NCI-H1092 (cell line): Measurements from ENCODE around the gene UBE2Q1.
A peak's percentile ranks its signal among the peaks of the same experiment; 100 is the strongest.

Experiments
- DNase-seq: peaks from one replicate; lab custom pipeline; 2025; lab: John Stamatoyannopoulos, UW

Gene UBE2Q1

DNA sequence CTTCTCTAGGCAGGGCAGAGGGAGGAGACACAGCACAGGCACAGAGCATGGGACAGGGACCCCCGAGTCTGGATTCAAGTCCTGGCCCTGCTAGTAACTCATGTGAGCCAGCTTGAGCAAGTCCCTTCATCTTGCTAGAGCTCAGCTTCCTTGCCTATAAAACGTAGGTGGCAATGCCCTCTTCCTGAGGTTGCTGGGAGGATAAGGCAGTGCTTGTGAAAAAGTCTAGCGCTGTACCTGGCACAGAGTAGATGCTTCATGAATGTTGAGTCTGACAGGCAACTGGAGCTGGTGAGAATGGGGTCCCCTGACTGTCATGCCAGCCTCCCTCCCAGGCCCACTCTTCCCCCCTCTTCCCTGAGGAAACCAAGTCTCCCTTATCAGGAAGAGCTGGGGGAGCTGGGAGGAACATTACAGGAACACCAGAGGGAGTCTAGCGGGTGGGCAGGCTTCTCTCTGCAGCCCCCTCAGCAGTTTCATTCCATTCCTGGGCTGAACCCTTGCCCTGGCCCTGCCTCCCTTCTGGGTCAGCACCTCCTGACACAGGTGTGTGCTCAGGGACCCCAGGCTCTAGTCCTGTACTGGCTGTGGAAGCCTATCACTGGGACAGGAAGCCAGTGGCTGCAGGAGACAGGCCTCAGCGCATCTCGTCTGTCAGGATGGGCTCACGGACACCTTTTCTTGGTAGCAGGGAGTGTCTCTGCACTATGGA lies 19.0 kb upstream of the UBE2Q1 start:
- no peak for DNase-seq

DNA sequence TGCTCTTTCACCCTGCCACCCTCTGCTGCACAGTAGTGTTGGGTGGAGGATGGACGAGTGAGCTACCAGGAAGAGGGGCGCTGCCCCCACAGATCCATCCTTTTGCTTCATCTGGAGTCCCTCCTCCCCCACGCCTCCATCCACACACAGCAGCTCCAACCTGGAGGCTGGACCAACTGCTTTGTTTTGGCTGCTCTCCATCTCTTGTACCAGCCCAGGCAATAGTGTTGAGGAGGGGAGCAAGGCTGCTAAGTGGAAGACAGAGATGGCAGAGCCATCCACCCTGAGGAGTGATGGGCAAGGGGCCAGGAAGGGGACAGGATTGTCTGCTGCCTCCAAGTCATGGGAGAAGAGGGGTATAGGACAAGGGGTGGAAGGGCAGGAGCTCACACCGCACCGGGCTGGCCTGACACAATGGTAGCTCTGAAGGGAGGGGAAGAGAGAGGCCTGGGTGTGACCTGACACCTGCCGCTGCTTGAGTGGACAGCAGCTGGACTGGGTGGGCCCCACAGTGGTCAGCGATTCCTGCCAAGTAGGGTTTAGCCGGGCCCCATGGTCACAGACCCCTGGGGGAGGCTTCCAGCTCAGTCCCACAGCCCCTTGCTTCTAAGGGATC lies 17.6 kb upstream of the UBE2Q1 start:
- DNase-seq, result no peak

DNA sequence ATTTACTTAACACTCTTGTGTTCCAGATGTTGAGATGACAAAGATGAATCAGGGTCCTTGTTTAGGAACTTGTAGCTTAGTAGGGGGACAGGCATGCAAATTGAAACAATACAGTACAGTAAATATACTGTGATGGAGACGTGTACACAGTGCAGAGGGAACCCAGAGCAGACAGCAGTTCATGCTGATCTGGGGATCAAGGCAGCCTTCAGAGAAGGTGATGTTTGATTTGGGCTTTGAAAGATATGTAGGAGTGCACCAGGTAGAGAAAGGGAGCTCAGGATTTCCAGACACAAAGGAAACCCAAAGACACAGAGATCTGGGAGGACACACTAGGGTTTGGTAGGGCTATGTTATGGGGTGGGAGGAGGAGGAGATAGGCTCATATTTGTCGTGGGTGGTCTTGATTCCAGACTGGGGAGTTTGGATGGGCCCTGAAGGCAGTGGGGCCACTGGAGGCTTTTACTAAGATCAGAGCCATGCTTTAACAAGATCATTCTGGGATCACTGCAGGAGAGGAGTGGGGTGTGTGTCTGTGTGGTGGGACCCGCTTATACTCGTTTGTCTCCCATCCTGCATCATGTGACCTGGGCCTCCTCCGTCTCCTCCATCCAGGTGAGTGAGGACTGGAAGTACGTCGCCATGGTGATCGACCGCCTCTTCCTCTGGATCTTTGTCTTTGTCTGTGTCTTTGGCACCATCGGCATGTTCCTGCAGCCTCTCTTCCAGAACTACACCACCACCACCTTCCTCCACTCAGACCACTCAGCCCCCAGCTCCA lies 16.9 kb upstream of the UBE2Q1 start:
- no peak for DNase-seq

DNA sequence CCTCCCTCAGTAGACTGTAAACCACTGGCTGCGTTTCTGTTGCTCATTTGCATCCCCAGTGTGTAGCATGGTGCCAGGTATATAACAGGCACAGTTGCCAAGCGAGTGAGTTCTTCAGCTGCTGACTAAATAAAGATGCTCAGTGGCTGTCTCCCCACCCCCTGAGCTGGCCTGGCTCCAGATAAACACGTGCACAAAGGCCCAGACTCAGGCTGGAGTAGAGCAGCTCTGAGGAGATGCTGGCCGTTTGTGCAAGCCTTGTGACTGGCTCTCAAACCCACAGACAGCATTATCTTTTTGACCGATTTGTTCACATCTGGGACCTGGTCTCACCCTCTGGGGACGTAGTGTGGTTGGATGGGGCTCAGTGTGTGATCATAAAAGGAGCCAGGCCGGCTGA lies 16.3 kb upstream of the UBE2Q1 start:
- DNase-seq, result peak; percentile 80

DNA sequence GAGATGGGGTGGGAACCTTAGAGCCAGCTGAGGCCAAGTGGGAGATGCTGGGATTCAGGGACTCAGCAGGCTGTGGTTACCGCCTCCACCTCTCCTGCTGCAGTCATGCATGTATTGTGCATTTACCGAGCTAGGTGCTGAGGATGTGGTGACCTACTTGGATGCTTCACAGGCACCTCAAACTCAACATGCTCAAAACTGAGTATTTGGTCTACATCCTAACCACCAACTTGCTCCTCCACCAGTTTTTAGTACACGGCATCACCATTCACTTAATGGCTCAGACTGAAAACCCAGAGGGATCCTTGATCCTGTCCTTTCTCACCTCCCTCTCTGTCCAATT lies 14.7 kb upstream of the UBE2Q1 start:
- no peak for DNase-seq

DNA sequence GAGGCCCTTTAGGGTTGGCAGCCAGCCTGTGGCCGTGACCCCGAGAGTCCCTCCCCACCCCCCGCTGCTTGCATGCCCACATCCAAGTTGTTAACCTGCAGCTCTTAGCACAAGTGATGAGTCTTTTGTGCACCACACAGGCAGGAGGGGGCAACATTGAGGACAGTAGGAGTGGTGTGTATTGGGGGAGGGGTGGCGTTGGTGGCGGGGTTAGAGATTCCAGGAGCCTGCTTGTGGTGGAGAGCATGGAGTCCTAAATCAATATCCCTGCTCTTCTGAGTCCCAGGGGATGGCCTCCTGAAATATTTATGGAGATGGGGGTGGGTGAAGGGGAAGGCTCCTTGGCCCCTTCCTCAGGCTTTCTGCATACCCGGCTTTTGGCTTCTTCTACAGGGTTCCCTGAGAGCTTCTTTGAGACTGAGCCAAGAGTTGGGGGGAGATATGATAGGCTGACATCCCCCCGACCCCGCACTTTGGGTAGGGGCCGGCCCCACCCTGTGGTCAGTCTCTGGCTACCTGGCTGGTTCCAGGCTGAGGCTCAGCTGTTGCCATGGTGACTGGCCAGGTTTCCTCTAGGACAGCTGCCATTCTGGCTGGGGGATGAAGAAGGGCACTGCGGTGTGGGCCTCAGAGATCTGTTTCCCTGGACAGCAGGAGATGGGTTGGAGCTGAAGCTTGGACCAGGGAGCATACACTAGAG lies 14.2 kb upstream of the UBE2Q1 start:
- DNase-seq, result no peak

DNA sequence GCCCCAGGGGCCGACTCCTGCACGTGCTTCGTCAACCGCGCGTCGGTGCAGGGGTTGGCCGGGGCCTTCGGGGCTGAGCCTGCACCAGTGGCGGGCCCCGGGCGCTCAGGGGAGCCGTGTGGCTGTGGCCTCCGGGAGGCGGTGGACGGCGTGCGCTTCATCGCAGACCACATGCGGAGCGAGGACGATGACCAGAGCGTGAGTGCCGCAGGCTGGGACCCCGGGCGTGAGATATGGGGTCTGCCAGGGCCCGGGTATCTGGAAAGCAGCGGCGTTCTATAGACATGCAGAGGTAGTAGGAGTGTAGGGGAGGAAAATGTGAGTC lies 13.5 kb upstream of the UBE2Q1 start:
- DNase-seq, result no peak

DNA sequence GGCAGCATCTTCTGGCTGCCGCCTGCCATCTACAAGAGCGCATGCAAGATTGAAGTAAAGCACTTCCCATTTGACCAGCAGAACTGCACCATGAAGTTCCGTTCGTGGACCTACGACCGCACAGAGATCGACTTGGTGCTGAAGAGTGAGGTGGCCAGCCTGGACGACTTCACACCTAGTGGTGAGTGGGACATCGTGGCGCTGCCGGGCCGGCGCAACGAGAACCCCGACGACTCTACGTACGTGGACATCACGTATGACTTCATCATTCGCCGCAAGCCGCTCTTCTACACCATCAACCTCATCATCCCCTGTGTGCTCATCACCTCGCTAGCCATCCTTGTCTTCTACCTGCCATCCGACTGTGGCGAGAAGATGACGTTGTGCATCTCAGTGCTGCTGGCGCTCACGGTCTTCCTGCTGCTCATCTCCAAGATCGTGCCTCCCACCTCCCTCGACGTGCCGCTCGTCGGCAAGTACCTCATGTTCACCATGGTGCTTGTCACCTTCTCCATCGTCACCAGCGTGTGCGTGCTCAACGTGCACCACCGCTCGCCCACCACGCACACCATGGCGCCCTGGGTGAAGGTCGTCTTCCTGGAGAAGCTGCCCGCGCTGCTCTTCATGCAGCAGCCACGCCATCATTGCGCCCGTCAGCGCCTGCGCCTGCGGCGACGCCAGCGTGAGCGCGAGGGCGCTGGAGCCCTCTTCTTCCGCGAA lies 12.9 kb upstream of the UBE2Q1 start:
- DNase-seq, result no peak

DNA sequence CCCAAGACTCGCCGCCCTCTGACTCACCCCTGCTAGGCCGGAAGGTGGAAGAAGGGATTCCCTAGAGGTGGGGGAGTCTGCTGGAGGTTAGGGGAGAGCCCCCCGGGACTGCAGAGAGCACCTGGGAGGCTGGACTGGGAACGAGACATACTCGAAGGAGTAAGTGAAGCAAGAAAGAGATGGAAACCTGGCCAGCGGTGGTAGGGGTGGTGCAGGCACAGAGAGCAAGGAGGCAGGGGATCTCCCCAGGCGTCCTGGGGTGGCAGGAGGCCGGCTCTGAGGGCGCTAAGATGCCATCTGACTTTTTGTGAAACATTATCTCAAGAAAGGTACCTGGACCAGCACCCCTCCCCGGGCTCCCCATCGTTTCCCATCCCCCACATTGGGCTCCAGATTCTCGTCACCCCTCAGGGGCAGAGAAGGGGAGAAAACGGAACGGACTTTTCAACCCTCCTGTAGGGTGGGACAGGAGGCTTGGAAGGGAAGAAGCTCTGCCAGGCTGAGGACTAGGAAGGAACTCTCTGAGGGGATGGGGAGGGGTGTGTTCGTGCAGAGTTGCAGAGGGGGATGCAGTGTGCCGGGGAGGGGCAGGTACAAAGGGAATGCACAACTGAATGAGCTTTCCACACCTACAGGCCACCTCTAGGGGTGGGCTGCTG lies 9.8 kb upstream of the UBE2Q1 start:
- DNase-seq, result no peak

DNA sequence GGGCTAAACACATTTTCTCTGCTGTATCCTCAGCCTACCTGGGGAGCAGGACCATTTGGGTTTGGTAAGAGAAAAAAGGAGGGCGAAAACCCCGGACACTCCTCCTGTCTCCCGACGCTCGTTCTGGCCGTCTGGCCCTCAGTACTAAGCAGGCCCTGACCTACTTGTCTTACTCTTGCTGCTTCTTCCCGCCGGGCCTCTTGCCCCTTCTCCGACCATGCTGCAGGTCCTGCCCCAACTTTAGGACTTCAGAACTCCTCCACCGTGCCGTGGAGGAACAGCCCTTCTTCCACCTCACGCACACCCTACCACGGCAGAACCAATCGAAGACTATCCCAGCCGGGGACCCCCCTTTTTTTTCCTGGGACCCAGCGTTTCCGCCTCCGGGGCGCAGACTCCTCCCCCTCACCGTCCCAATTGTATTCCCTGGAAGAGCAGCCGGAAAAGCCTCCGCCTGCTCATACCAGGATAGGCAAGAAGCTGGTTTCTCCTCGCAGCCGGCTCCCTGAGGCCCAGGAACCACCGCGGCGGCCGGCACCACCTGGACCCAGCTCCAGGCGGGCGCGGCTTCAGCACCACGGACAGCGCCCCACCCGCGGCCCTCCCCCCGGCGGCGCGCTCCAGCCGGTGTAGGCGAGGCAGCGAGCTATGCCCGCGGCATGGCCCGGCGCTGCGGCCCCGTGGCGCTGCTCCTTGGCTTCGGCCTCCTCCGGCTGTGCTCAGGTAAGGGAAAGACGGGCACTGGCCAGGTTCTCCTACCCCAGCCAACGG lies 9.1 kb upstream of the UBE2Q1 start, which contains the start of gene CHRNB2:
Gene CHRNB2 (plus strand): TSS at position 393 of the 771 bp plus-strand sequence. CDS start 267 bp downstream, at position 660.
- DNase-seq, result peak; percentile 63

DNA sequence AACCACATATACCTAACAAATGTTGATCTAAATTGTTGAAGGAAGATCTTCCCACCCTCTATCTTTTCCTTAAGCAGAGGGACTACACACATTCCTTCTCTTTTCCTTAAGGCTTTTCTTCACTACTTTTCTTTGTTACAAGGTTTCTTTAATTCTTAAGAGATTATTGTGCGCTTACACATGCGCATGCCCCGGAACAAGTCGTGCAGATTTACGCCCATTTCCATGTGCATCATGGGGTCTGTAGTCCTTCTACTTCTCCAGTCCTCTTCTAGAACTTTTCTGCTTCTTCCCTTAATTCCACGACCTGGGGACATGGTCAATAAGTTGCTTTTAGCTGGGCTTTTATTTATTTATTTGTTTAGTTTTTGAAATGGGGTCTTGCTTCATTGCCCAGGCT lies 7.4 kb upstream of the UBE2Q1 start:
- DNase-seq, result no peak

DNA sequence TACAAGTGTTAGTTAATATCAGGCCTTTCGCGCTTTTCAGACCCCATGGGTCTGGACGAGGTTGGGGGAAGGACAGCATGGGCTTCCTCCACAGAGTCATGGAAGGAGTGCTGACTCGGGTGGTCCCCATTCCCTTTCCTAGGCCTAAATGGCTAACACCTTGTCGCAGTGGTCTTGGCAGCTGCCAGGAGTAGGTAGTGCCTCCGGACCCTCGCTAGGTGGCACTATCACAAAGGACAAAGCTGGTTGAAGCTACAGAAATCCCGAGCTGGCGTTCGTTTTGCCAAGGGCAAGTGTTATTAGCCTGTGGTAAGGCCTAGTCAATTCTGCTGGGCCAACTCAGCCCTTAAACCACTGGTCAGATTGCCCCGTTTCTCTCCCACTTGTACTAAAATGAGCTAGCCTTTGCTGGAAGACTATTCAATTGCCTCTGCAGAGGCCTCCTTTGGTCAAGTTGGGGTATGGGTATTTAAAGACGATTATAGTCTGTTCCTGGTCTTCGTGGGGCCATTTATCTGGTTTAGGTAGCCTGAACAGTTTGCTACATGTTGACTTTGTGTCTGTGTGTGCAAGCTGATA lies 1.1 kb upstream of the UBE2Q1 start:
- DNase-seq, result peak; percentile 94

DNA sequence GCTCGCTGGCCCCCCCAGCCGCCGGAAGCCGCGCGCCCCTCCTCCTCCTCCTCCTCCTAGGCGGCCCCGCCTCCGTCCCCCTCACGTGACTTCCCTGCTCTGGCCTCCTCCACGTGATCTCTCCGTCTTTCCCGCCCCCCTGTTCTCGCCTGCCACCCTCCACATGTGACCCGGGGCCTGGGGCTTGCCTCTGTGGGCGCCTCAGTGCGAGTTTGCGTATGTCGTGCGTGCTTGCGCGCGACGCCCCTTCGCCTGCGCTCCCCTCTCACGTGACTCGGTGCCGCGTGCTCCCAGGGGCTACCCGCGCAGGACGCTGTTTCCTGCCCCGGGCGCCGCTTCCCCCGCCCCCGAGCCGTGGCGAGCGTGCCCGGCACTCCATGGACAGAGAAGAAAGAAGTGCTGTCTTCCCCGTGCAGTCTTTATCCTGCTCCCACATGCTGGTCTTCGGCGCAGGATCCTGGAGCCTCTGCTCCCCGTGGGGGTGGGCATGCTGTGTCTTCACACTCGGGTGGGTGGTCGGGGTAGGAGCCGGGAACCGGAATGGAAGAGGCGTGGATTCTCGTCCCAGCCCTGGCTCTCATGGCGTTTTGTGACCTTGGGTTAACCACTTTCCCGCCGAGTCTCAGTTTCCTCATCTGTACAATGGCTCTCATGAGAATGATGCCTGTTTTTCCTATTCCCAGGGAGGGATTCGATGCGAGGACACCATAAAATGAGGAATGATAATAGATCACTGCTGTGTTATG lies 431 bp upstream of the UBE2Q1 start:
- peak; percentile 99 for DNase-seq

DNA sequence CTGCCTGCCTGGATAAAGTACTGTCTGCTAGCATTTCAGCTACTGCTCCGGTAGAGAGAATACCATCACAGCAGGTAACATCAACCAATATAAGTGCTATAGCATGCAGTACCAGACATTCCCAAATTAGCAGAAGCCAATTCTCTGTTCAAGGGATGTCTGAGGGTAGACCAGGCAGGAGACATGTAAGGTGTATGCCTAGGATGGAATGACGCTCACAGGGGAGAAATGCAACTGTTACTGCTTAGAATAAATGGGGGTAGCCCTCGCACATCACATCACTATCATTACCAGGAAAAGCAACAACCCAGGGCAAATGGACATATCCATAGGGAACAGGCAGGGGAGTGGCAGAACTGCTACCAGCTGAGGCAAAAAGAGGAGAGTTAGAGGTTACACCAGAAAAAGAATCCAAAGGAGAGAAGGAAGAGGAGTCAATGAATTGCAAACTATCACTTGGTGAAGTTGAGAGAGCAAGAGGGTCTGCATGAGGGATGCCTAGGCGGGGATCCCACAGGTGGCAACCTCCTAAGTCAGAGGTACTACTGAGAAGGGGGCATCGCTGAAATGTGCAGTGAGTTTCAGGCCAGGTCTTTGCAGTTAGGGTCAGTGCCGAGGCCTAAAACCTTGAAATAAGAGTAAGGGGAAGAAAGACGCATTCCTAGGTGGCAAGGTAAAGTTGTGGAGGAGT lies 1.1 kb downstream of the UBE2Q1 start:
- DNase-seq, result no peak

DNA sequence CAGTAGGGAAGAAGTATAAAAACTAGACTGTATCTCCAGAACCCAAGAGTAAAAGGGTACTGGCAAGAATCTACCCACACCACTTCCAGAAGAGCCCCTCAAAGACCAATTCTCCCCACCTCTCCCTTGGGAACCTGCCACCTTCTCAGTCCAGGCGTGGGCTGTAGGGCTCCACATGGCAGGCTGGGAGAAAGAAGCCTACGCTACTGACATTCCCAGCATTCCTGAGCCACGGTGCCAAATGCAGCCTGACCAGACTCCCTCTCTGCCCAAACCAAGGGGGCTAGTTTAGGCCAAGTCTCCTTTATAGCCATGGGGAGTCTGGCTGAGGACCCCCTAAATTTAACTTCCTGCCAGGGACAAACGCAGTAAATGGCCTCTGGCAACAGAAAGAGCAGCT lies 2.0 kb downstream of the UBE2Q1 start:
- DNase-seq, result no peak

DNA sequence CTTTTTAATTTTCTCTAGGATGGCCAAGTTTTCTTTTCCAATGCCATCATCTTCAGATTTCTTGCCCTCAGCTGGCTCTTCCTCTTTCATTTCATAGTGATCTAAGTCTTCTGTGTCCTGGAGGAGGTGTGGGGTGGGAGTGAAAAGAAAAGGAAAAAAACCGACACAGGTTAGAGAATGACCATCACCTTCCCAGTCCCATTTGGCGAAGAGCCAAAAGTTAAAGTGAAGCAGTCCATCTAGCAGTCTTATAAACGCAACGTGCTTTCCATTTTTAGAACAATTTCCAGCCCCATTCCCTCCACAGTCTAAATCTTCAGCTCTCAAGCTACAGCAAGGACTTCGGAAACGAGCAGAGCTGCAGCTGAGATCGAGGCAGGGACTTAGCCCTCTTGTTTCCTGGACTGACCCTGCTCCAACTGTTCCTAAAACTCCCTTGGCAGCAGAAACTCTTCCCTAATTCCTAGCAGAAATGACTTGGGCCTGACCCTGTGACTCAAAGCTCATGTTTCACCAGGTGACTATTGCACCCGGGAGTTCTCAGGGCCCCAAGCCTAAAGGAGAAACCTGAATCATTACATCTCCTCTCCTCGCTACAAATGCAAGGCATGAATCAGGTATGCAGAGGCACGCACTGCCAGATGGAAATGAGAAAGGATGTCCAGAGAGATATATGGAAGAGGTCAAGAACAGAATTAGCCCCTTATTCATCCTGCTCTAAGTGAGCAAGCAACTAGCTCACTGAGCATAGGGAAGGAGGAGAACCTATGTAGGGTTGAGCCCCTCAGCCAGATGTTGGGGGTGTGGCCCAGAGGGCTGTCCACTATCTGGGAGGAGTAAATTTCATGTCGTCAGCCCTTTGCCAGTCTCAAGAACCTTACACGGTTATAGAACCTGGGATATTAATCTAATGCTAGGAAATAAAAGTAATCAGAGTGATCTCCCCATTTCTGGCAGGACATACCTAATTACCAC lies 5.1 kb downstream of the UBE2Q1 start:
- no peak for DNase-seq

DNA sequence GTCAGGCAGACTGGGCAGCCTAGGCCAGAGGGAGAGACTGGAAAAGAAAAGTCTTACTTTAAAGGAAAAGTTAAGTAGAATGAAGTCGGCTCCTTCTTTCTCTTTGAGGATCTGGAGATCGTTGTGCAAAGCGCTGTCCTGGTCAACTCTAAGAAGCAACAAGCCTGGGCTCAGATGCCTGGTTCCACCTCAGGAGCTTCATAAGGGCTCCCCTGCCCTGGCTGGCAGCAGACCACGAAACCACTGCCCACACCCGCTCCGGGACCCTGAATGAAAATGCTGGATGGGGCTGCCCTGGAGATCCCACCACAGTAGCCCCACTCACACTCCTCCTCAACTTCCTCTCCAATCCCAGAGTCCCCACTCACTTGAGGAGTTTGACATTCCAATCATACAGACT lies 6.4 kb downstream of the UBE2Q1 start:
- DNase-seq, result no peak

DNA sequence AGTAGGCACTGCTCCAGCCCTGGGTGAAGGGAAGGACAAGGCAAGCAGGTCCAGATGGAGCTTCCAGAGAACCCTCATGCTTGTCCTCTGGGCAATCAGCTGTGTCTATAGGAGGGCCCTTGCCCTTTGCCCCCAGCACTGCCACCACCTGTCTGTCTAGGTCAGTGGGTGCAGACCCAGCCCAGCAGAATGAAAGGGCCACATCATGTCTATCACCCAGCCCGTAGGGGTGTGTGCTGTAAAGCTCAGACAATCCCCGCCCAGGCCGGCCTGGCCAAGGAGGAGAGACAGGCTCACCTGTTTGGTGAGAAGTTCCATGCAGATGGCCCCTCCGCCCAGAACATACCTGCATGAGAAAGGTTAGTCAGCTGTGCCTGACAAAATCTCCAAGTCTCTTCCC lies 7.0 kb downstream of the UBE2Q1 start:
- no peak for DNase-seq
